WI38 (cell line): ENCODE data around the gene XPNPEP1.

ENCODE experiments used
- H3K4me3 ChIP-seq: 2 replicates; pipeline ENCODE4 v1.5.1; 2011; ENCODE audit warnings: low read depth, mild to moderate bottlenecking, control low read depth, low read length
- TF ChIP-seq, protein P1 (sequence below): IDR thresholded peaks from 2 replicates; pipeline ENCODE4 v1.5.1; 2012; ENCODE audit warnings: low read depth, mild to moderate bottlenecking, control low read depth, low read length

The XPNPEP1 gene

DNA sequence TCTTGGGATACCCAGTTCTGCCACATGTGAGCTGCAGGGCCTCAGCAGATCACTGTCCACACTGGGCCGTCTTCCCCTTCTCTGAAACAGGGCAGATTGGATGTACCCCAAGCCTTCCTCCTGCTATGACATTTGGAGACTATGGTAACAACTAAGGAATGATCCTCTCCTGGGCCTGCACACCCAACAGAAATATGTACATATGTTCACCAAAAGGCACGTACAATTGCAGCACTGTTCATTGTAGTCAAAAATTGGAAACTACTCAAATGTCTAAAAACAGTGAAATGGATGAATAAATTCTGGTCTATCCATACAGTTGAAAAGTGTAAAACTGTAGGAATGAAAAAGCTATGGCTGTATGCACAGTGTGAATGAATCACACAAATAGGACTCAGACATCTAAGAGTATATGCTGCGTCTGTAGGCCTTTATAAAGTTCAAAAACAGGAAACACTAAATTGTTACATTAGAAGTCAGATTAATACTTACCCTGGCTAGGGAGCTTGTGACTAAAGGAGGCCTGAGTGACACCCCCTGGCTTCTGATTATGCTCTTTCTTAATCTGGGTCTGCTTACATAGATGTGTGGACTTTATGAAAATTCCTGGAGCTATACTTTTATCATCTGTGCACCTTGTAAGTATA lies 16.1 kb upstream of the XPNPEP1 start:
- TF ChIP-seq, protein P1, sequence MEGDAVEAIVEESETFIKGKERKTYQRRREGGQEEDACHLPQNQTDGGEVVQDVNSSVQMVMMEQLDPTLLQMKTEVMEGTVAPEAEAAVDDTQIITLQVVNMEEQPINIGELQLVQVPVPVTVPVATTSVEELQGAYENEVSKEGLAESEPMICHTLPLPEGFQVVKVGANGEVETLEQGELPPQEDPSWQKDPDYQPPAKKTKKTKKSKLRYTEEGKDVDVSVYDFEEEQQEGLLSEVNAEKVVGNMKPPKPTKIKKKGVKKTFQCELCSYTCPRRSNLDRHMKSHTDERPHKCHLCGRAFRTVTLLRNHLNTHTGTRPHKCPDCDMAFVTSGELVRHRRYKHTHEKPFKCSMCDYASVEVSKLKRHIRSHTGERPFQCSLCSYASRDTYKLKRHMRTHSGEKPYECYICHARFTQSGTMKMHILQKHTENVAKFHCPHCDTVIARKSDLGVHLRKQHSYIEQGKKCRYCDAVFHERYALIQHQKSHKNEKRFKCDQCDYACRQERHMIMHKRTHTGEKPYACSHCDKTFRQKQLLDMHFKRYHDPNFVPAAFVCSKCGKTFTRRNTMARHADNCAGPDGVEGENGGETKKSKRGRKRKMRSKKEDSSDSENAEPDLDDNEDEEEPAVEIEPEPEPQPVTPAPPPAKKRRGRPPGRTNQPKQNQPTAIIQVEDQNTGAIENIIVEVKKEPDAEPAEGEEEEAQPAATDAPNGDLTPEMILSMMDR: no peak
- no peak overlapping the region for H3K4me3 ChIP-seq

- H3K4me3 ChIP-seq: no peak overlapping the region
- TF ChIP-seq, protein P1: no peak
These were observed 14.3 kb upstream of the XPNPEP1 start for GRCh38 chr10:109937460-109938065.

DNA sequence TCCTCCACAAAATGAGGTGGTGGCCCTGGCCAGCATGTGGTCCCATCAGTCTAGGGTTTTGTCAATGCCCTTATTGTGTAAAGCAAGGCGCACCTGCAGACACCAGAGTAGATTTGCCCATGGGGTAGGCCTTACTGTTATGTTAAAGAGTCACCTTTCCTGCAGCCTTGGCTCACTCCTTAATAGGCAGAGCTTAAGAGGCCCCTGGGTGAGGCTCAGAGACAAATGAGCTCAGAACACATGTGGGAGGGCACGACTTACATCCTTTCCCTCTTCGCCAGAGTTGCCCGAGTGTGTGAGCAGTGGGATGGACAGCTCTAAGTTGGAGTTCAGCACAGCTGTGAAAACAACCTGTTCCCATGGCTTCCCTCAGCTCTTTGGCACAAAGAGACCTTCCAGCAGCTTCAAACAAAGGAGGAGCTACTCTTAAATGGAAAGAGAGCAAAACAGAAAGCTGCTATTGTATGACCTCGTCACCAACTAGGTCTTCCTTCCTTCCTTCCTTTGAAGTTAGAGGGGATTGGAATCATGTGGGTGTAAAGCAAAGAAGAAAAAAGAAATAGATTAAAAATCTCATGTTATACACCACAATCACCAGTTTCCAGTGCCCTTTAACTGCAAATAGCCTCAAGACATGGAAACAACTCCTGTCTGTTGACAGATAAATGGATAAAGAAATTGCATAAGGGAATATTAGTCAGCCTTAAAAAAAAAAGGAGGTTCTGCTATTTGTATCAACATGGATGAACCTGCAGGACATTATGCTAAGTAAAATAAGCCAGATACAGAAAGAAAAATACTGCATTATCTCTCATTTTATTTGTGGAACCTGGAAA lies 11.9 kb upstream of the XPNPEP1 start:
- no peak overlapping the region for H3K4me3 ChIP-seq
- TF ChIP-seq, protein P1: no peak

GRCh38 chr10:109933984-109934565 lies 10.8 kb upstream of the XPNPEP1 start:
- no peak overlapping the region for H3K4me3 ChIP-seq
- TF ChIP-seq, protein P1: no peak

GRCh38 chr10:109932968-109933367 lies 9.7 kb upstream of the XPNPEP1 start:
- H3K4me3 ChIP-seq: no peak overlapping the region
- TF ChIP-seq, protein P1: no peak

DNA sequence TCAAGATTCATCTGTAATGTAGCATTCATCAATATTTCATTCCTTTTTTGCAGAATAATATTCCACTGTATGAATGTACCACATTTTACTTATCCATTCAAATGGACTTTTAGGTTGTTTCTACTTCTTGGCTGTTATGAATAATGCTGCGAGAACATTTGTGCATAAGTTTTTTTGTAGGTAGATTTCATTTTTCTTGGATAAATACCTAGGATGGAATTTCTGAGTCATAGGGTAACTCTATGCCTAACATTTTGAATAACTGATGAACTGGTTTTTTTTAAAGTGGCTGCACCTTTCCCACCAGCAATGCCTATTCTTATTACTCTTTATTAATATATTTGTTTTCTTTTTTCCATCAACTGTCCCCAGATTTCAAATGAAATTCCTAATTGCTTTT lies 9.1 kb upstream of the XPNPEP1 start:
- H3K4me3 ChIP-seq: no peak overlapping the region
- TF ChIP-seq, protein P1: no peak
